NB4 (cell line): ENCODE data around the gene AGBL5.

Source experiments
- CTCF ChIP-seq: IDR thresholded peaks from one replicate; pipeline ENCODE4 v1.5.1; 2012; ENCODE audit warnings: low read depth, low read length
- MAX ChIP-seq: IDR thresholded peaks from 2 replicates; pipeline ENCODE4 v1.6.1; 2011; ENCODE audit warnings: low read depth, low read length
- POLR2A ChIP-seq: IDR thresholded peaks from 2 replicates; pipeline ENCODE4 v1.6.1; 2011; ENCODE audit warnings: mild to moderate bottlenecking; ENCODE audit not compliant: insufficient read length; ENCODE audit errors: extremely low read depth

GRCh38 chr2:27095745-27096651 is 44.5 kb downstream of the AGBL5 start:
- TF ChIP-seq CTCF = no peak
- TF ChIP-seq POLR2A = no peak
- TF ChIP-seq MAX = no peak; the same call in 1 of the 2 replicates
